K562 (cell line): Measurements from ENCODE around the gene TOM1L2. TPM values are rescaled to one million over a fixed set of nuclear protein-coding genes. Genes with fewer than 3 reads are reported as not detected.

Experiments
- FIP1L1 ChIP-seq: fragments of 200-400 bp; formaldehyde crosslinking; IDR thresholded peaks from 2 replicates; pipeline ENCODE4 v1.6.1; 2018; ENCODE audit warnings: mild to moderate bottlenecking, low read depth, low read length; ENCODE audit not compliant: poor library complexity, severe bottlenecking
- HMGN3 ChIP-seq: IDR thresholded peaks from 2 replicates; pipeline ENCODE4 v1.6.1; 2011; ENCODE audit warnings: borderline replicate concordance, low read depth, mild to moderate bottlenecking, mixed read lengths, low read length; ENCODE audit not compliant: insufficient read length; ENCODE audit errors: extremely low read depth
- HNRNPK ChIP-seq: fragments of 200-400 bp; formaldehyde crosslinking; IDR thresholded peaks from one replicate; pipeline ENCODE4 v1.6.1; 2018; ENCODE audit warnings: mild to moderate bottlenecking, low read depth, low read length; ENCODE audit not compliant: poor library complexity, severe bottlenecking
- ZNF197 ChIP-seq: fragments of 200-800 bp; sonication (Bioruptor generic); IDR thresholded peaks from 2 replicates; pipeline ENCODE4 v1.6.1; 2016; ENCODE audit warnings: low read depth, missing genetic modification characterization, missing compliant biosample characterization
- polyA plus RNA-seq, 8 experiments: library from polyadenylated mRNA; depleted of rRNA in 4 of 8; stranded (reverse) in 5 of 8; unstranded in 3 of 8; fragments of >200 nt; fragmentation: Nextera tagmentation in 2 of 8; fragmentation: Illumina TruSeq in 1 of 8; extraction: Ambion mirVana in 2 of 8; extraction: Trizol in 1 of 8; gene quantifications; 2 replicates each; pipeline versions ENCODE4 v1.2.1 to v1.2.3, GENCODE V29; 2011 to 2014; ENCODE audit warnings: inconsistent platforms in 1 of 8, missing spikeins in 1 of 8
- total RNA-seq, 7 experiments: library from RNA; depleted of rRNA in 6 of 7; stranded (reverse); fragments of >200 nt in 6 of 7; fragmentation: Illumina TruSeq in 2 of 7; extraction: Trizol in 2 of 7; gene quantifications; 2 replicates each; pipeline versions ENCODE4 v1.2.1 to v1.2.3, GENCODE V29; 2011 to 2021; ENCODE audit warnings: low replicate concordance in 1 of 7
- TF ChIP-seq, protein P1 (sequence below): conservative IDR thresholded peaks from 2 replicates; pipeline ENCODE4 v1.6.1; 2011; ENCODE audit warnings: low read depth, mild to moderate bottlenecking, low read length; ENCODE audit not compliant: control insufficient read depth
- TF ChIP-seq, protein P2 (sequence below): fragments of 200-800 bp; sonication (Bioruptor generic); IDR thresholded peaks from 2 replicates; pipeline ENCODE4 v1.6.1; 2017; ENCODE audit warnings: missing genetic modification characterization, missing compliant biosample characterization
- TF ChIP-seq, protein P3 (sequence below): fragments of 450-650 bp; IDR thresholded peaks from 2 replicates; pipeline ENCODE4 v1.6.1; 2016; ENCODE audit warnings: mild to moderate bottlenecking, moderate library complexity
- TF ChIP-seq, protein P4 (sequence below): fragments of 450-650 bp; conservative IDR thresholded peaks from 2 replicates; pipeline ENCODE4 v1.6.1; 2016; ENCODE audit warnings: missing genetic modification characterization, low read depth, mild to moderate bottlenecking, control low read depth, missing compliant biosample characterization

Gene TOM1L2
- total and polyA plus RNA-seq, 9 of the 15 experiments (the other 6 are each of a cell fraction or from before 2014, with no cell fraction given): 0.07 to 6.0 (median 2.5) TPM

DNA sequence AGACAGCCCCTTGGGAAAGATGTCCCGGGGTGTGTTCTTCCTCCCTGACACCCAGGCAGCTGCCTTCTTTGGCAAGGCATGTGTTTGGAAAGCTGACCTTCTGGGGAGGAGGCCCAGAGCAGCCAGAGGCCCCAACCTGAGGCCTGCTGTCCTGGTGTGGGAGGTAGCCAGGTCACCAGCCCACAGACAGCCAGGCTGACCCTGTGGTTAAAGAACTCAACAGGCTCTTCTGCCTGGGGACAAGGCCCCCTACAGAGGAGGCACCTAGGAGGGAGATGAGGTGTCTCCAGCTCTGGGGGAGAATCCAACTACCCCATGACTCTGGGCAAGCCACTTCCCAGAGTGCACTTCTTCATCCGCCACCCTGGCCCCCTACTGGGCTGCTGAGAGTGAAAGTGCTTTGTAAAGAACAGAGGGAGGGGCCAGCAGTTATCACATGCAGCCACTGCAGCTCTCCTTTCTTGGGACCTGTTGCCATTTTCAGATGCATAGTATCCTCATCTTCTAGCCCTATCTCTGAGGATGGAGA lies 122.3 kb downstream of the TOM1L2 start (continued):
- TF ChIP-seq, protein P1, sequence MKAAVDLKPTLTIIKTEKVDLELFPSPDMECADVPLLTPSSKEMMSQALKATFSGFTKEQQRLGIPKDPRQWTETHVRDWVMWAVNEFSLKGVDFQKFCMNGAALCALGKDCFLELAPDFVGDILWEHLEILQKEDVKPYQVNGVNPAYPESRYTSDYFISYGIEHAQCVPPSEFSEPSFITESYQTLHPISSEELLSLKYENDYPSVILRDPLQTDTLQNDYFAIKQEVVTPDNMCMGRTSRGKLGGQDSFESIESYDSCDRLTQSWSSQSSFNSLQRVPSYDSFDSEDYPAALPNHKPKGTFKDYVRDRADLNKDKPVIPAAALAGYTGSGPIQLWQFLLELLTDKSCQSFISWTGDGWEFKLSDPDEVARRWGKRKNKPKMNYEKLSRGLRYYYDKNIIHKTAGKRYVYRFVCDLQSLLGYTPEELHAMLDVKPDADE: no peak
- TF ChIP-seq ZNF197: 0 out of 2 replicates have a peak, but pooled peaks have one; percentile 62
- no peak for TF ChIP-seq HNRNPK
- TF ChIP-seq HMGN3: no peak
- TF ChIP-seq, protein P2, sequence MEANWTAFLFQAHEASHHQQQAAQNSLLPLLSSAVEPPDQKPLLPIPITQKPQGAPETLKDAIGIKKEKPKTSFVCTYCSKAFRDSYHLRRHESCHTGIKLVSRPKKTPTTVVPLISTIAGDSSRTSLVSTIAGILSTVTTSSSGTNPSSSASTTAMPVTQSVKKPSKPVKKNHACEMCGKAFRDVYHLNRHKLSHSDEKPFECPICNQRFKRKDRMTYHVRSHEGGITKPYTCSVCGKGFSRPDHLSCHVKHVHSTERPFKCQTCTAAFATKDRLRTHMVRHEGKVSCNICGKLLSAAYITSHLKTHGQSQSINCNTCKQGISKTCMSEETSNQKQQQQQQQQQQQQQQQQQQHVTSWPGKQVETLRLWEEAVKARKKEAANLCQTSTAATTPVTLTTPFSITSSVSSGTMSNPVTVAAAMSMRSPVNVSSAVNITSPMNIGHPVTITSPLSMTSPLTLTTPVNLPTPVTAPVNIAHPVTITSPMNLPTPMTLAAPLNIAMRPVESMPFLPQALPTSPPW (CRISPR knock-in tag): peak; percentile 74
- TF ChIP-seq, protein P3, sequence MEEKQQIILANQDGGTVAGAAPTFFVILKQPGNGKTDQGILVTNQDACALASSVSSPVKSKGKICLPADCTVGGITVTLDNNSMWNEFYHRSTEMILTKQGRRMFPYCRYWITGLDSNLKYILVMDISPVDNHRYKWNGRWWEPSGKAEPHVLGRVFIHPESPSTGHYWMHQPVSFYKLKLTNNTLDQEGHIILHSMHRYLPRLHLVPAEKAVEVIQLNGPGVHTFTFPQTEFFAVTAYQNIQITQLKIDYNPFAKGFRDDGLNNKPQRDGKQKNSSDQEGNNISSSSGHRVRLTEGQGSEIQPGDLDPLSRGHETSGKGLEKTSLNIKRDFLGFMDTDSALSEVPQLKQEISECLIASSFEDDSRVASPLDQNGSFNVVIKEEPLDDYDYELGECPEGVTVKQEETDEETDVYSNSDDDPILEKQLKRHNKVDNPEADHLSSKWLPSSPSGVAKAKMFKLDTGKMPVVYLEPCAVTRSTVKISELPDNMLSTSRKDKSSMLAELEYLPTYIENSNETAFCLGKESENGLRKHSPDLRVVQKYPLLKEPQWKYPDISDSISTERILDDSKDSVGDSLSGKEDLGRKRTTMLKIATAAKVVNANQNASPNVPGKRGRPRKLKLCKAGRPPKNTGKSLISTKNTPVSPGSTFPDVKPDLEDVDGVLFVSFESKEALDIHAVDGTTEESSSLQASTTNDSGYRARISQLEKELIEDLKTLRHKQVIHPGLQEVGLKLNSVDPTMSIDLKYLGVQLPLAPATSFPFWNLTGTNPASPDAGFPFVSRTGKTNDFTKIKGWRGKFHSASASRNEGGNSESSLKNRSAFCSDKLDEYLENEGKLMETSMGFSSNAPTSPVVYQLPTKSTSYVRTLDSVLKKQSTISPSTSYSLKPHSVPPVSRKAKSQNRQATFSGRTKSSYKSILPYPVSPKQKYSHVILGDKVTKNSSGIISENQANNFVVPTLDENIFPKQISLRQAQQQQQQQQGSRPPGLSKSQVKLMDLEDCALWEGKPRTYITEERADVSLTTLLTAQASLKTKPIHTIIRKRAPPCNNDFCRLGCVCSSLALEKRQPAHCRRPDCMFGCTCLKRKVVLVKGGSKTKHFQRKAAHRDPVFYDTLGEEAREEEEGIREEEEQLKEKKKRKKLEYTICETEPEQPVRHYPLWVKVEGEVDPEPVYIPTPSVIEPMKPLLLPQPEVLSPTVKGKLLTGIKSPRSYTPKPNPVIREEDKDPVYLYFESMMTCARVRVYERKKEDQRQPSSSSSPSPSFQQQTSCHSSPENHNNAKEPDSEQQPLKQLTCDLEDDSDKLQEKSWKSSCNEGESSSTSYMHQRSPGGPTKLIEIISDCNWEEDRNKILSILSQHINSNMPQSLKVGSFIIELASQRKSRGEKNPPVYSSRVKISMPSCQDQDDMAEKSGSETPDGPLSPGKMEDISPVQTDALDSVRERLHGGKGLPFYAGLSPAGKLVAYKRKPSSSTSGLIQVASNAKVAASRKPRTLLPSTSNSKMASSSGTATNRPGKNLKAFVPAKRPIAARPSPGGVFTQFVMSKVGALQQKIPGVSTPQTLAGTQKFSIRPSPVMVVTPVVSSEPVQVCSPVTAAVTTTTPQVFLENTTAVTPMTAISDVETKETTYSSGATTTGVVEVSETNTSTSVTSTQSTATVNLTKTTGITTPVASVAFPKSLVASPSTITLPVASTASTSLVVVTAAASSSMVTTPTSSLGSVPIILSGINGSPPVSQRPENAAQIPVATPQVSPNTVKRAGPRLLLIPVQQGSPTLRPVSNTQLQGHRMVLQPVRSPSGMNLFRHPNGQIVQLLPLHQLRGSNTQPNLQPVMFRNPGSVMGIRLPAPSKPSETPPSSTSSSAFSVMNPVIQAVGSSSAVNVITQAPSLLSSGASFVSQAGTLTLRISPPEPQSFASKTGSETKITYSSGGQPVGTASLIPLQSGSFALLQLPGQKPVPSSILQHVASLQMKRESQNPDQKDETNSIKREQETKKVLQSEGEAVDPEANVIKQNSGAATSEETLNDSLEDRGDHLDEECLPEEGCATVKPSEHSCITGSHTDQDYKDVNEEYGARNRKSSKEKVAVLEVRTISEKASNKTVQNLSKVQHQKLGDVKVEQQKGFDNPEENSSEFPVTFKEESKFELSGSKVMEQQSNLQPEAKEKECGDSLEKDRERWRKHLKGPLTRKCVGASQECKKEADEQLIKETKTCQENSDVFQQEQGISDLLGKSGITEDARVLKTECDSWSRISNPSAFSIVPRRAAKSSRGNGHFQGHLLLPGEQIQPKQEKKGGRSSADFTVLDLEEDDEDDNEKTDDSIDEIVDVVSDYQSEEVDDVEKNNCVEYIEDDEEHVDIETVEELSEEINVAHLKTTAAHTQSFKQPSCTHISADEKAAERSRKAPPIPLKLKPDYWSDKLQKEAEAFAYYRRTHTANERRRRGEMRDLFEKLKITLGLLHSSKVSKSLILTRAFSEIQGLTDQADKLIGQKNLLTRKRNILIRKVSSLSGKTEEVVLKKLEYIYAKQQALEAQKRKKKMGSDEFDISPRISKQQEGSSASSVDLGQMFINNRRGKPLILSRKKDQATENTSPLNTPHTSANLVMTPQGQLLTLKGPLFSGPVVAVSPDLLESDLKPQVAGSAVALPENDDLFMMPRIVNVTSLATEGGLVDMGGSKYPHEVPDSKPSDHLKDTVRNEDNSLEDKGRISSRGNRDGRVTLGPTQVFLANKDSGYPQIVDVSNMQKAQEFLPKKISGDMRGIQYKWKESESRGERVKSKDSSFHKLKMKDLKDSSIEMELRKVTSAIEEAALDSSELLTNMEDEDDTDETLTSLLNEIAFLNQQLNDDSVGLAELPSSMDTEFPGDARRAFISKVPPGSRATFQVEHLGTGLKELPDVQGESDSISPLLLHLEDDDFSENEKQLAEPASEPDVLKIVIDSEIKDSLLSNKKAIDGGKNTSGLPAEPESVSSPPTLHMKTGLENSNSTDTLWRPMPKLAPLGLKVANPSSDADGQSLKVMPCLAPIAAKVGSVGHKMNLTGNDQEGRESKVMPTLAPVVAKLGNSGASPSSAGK: no peak; the same call in 1 of the 2 replicates
- TF ChIP-seq FIP1L1: no peak
- TF ChIP-seq, protein P4, sequence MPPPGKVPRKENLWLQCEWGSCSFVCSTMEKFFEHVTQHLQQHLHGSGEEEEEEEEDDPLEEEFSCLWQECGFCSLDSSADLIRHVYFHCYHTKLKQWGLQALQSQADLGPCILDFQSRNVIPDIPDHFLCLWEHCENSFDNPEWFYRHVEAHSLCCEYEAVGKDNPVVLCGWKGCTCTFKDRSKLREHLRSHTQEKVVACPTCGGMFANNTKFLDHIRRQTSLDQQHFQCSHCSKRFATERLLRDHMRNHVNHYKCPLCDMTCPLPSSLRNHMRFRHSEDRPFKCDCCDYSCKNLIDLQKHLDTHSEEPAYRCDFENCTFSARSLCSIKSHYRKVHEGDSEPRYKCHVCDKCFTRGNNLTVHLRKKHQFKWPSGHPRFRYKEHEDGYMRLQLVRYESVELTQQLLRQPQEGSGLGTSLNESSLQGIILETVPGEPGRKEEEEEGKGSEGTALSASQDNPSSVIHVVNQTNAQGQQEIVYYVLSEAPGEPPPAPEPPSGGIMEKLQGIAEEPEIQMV: peak; percentile 72; the same call in 1 of the 2 replicates
